Stomach (tissue), 9 donors: Measurements from ENCODE around the gene C1orf232. TPM values are rescaled to one million over a fixed set of nuclear protein-coding genes. Genes with fewer than 3 reads are reported as not detected.

Experiments used
- DNase-seq, 2 donors: peaks; one replicate each; pipeline versions ENCODE4 v3.0.0 to v3.0.0-alpha.2; 2013 to 2019
- H3K27ac ChIP-seq, 5 donors: fragments of 200-600 bp in 4 of 5; sonication (generic) in 4 of 5; one replicate each; pipeline ENCODE4 v1.5.1; 2013 to 2019; ENCODE audit warnings: mild to moderate bottlenecking in 1 of 5, moderate library complexity in 1 of 5
- H3K27me3 ChIP-seq, 3 donors: fragments of 200-600 bp; sonication (generic); one replicate each; pipeline ENCODE4 v1.5.1; 2017 to 2019; ENCODE audit warnings: mixed run types in 1 of 3
- H3K36me3 ChIP-seq, 4 donors: fragments of 200-600 bp; sonication (generic); 1 replicate in 3 of 4; 2 replicates in 1 of 4; pipeline ENCODE4 v1.5.1; 2016 to 2019
- H3K4me1 ChIP-seq, 4 donors: fragments of 200-600 bp; sonication (generic); one replicate each; pipeline ENCODE4 v1.5.1; 2016 to 2019
- H3K4me3 ChIP-seq, 4 donors: fragments of 200-600 bp; sonication (generic) in 3 of 4; one replicate each; pipeline ENCODE4 v1.5.1; 2016 to 2019; ENCODE audit warnings: mild to moderate bottlenecking in 1 of 4
- H3K9me3 ChIP-seq, 4 donors: fragments of 200-600 bp; sonication (generic); one replicate each; pipeline ENCODE4 v1.5.1; 2016 to 2019
- EP300 ChIP-seq: sonication (generic); formaldehyde crosslinking; IDR thresholded peaks from one replicate; pipeline ENCODE4 v1.6.1; 2017; ENCODE audit warnings: antibody characterized with exemption
- POLR2A ChIP-seq, 4 donors: fragments of 450-650 bp; IDR thresholded peaks; one replicate each; pipeline ENCODE4 v1.6.1; 2016; ENCODE audit warnings: antibody characterized with exemption in 4 of 4, control low read depth in 2 of 4, mild to moderate bottlenecking in 1 of 4, moderate library complexity in 1 of 4
- POLR2AphosphoS5 ChIP-seq, 3 donors: sonication (generic); formaldehyde crosslinking; IDR thresholded peaks; one replicate each; pipeline ENCODE4 v1.6.1; 2016; ENCODE audit warnings: antibody characterized with exemption in 3 of 3
- WGBS, 5 donors: extraction: QIAGEN DNeasy Blood & Tissue Kit in 3 of 5; methylation state at CpG; one replicate each; pipeline versions ENCODE4 v1.1.5 to v1.1.7; 2013 to 2018; 5-methylcytosine and 5-hydroxymethylcytosine counted together
- intact Hi-C: fragments of 100-400 bp; cut with DNase I; formaldehyde crosslinking; loops from one replicate; pipeline ENCODE4 v1.15.1; 2023; ENCODE audit warnings: low total_unique reads
- polyA plus RNA-seq, 3 donors: library from polyadenylated mRNA; stranded (reverse); fragments of 200-250 nt; gene quantifications; one replicate each; pipeline ENCODE4 v1.2.3, GENCODE V29; 2013
- total RNA-seq, 5 donors: library from RNA; depleted of rRNA; stranded (reverse); fragments of >200 nt; gene quantifications; one replicate each; pipeline versions ENCODE4 v1.1.0 to v1.2.3, GENCODE V29; 2014 to 2016
- TF ChIP-seq, protein P1 (sequence below), 7 experiments: fragments of 450-650 bp in 4 of 7; fragments of 200-600 bp in 3 of 7; sonication (generic) in 3 of 7; IDR thresholded peaks; one replicate each; pipeline ENCODE4 v1.5.1; 2016 to 2019; ENCODE audit warnings: antibody characterized with exemption in 7 of 7, control low read depth in 2 of 7, mild to moderate bottlenecking in 1 of 7
- donor health status: healthy with polysubstance abuse.
- donor health status: Bipolar disorder and iron deficiency.
- donor health status: healthy.

C1orf232 gene
- total and polyA plus RNA-seq, 8 donors = not detected

DNA sequence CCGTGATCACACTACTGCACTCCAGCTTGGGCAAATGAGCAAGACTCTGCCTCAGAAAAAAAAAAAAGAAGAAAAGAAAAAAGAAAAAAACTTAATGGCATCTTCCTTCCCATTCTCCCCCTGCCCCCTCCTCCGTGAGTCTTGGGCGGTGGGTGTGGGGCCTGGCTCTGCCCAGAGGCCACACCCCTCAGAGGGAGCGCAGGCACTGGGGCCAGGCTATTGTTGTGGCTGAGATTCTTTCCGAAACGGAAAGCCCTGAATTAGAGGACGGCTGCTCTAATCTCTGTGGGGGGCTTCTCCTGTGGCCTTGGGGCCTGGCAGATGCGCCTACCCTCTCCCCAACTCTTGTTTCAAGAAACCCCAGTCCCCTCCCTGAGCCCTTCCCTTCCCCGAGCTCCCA is 14.0 kb downstream of the C1orf232 start:
- Histone ChIP-seq H3K36me3 (no peaks in the 10 kb centered on the region), H3K4me1 (no peaks in the 10 kb centered on the region), H3K27ac (peak overlapping the region in 3 of 5 donors; percentile 4 to 52 (median 25)), H3K9me3 (no peaks in the 10 kb centered on the region), H3K27me3 (peaks cover 0 to 63% (median 21%) of the 10 kb centered on the region in 3 donors), H3K4me3 (no peak overlapping the region)
- DNase-seq = peak in 1 of 2 donors; percentile 32
- intact Hi-C loops = no loop called here
- WGBS, 5 donors = 25 to 37% (median 29%) methylated on average over 9 of the region's 9 CpGs
- no peak for TF ChIP-seq EP300
- TF ChIP-seq POLR2AphosphoS5 (IDR thresholded peaks at IDR 0.05) = no peak
- no peak for TF ChIP-seq POLR2A (IDR thresholded peaks at IDR 0.05)
- TF ChIP-seq, protein P1, sequence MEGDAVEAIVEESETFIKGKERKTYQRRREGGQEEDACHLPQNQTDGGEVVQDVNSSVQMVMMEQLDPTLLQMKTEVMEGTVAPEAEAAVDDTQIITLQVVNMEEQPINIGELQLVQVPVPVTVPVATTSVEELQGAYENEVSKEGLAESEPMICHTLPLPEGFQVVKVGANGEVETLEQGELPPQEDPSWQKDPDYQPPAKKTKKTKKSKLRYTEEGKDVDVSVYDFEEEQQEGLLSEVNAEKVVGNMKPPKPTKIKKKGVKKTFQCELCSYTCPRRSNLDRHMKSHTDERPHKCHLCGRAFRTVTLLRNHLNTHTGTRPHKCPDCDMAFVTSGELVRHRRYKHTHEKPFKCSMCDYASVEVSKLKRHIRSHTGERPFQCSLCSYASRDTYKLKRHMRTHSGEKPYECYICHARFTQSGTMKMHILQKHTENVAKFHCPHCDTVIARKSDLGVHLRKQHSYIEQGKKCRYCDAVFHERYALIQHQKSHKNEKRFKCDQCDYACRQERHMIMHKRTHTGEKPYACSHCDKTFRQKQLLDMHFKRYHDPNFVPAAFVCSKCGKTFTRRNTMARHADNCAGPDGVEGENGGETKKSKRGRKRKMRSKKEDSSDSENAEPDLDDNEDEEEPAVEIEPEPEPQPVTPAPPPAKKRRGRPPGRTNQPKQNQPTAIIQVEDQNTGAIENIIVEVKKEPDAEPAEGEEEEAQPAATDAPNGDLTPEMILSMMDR (IDR thresholded peaks at IDR 0.05) = no peak

DNA sequence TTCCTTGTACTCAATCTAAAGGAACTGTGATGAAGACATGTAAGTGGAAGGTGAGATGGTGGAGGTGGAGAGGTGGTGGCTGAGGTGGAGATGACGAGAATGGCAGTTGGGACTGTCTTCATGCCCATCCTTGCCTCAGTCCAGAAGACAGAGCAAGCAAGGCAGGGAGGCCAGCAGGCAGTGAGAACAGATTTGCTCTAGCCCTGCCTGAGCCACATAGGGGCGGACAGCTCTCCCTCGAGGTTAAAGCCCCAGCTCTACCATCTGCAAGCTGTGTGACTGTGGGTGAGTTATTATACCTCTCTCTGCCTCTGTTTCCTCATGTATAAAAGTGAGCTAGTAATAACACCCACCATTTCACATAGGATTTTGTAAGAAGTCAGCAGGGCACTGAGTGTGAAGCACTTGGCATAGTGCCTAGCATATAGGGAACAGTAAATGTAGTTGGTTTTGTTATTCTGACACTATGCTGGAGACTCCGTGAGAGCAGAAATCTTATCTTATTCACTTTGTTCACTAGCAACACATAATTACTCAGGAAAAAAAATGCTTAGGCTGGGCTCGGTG is 14.7 kb downstream of the C1orf232 start:
- intact Hi-C loops = no loop called here

DNA sequence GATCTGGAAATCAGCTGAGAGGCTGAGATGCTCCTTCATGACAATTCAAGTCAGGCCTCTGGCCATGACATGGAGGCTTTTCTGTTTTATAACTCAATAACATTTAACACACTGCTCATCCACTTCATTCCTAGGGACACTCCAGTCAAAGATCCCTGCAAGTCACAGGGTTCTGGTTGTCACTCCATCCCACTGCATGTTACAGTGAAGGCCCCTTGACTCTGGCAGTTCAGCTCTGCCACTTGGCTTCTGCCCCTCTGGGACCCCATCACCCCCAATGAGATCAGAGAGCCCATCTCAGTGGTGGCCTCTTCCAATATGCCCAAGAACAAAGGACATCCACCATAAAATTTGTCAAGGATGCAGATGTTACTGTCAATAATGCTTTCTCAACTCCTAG is 19.9 kb downstream of the C1orf232 start:
- no peaks in the 10 kb centered on the region for H3K36me3 ChIP-seq
- peaks cover 0 to 25% (median 2%) of the 10 kb centered on the region in 3 donors for H3K27me3 ChIP-seq
- DNase-seq = no peak
- H3K27ac ChIP-seq = no peak overlapping the region
- H3K9me3 ChIP-seq = no peaks in the 10 kb centered on the region
- intact Hi-C loops = loop anchor here (5.0 to 10.0 kb wide), 2 partner anchors 47 to 114 kb away; no protein-coding TSS in a partner anchor
- H3K4me1 ChIP-seq = peaks cover 0 to 7% (median 3%) of the 10 kb centered on the region in 4 donors
- TF ChIP-seq POLR2A (IDR thresholded peaks at IDR 0.05) (no peak), POLR2AphosphoS5 (IDR thresholded peaks at IDR 0.05) (no peak), EP300 (no peak)
- TF ChIP-seq, protein P1 (IDR thresholded peaks at IDR 0.05) = no peak
- H3K4me3 ChIP-seq = no peak overlapping the region

More for the DNA sequence above, 14.7 kb downstream of the C1orf232 start:
- Histone ChIP-seq H3K27ac (no peak overlapping the region), H3K36me3 (no peaks in the 10 kb centered on the region), H3K27me3 (peaks cover 0 to 57% (median 21%) of the 10 kb centered on the region in 3 donors), H3K9me3 (no peaks in the 10 kb centered on the region), H3K4me1 (no peaks in the 10 kb centered on the region), H3K4me3 (no peak overlapping the region)
- TF ChIP-seq POLR2AphosphoS5 (IDR thresholded peaks at IDR 0.05) (no peak), POLR2A (IDR thresholded peaks at IDR 0.05) (no peak), EP300 (no peak)
- TF ChIP-seq, protein P1 (IDR thresholded peaks at IDR 0.05) = no peak
- DNase-seq = no peak
- 41 to 53% (median 48%) methylated on average over 5 of the region's 5 CpGs for WGBS, 5 donors

DNA sequence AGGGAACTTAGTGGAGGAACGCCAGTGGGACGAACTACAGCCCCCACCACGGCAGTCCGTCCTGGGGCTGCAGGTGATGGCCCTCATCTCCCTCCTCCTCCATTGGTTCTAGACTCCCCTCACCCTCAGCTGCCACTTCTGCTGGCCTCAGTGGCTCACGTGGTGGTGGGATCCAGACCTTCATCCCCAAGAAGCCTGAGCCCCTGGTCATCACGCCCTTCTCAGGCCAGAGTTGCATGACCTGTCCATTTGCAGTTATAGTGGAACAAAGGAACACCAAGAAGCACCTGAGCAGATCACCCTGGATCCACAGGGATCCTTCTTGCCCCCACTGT is 22.8 kb downstream of the C1orf232 start:
- Histone ChIP-seq H3K36me3 (no peaks in the 10 kb centered on the region), H3K27ac (no peak overlapping the region), H3K4me3 (no peak overlapping the region), H3K27me3 (peaks cover 0 to 23% (median 2%) of the 10 kb centered on the region in 3 donors), H3K9me3 (no peaks in the 10 kb centered on the region), H3K4me1 (peaks cover 0 to 7% (median 3%) of the 10 kb centered on the region in 4 donors)
- no peak for TF ChIP-seq POLR2A (IDR thresholded peaks at IDR 0.05)
- TF ChIP-seq, protein P1 (IDR thresholded peaks at IDR 0.05) = no peak
- no peak for TF ChIP-seq POLR2AphosphoS5 (IDR thresholded peaks at IDR 0.05)
- TF ChIP-seq EP300 = no peak
- DNase-seq = no peak
- 33 to 45% (median 36%) methylated on average over 6 of the region's 6 CpGs for WGBS, 5 donors
- intact Hi-C loops = loop anchor here (5.0 to 10.0 kb wide), 2 partner anchors 44 to 111 kb away; no protein-coding TSS in a partner anchor
